HL-60 (cell line): ENCODE results near the gene HOXD13.

Experiments
- GABPA ChIP-seq: IDR thresholded peaks from 2 replicates; pipeline ENCODE4 v1.6.1; 2012; ENCODE audit warnings: low read depth
- POLR2AphosphoS5 ChIP-seq: IDR thresholded peaks from 2 replicates; pipeline ENCODE4 v1.6.1; 2012; ENCODE audit warnings: low read depth
- SPI1 ChIP-seq: IDR thresholded peaks from 2 replicates; pipeline ENCODE4 v1.6.1; 2012; ENCODE audit warnings: low read depth, mild to moderate bottlenecking, borderline replicate concordance
- TF ChIP-seq, protein P1 (sequence below): IDR thresholded peaks from one replicate; pipeline ENCODE4 v1.5.1; 2011; ENCODE audit warnings: low read length, control low read depth, inconsistent platforms; ENCODE audit not compliant: insufficient read depth
- TF ChIP-seq, protein P2 (sequence below): IDR thresholded peaks from 2 replicates; pipeline ENCODE4 v1.6.1; 2012; ENCODE audit warnings: low read depth; ENCODE audit not compliant: insufficient replicate concordance

DNA sequence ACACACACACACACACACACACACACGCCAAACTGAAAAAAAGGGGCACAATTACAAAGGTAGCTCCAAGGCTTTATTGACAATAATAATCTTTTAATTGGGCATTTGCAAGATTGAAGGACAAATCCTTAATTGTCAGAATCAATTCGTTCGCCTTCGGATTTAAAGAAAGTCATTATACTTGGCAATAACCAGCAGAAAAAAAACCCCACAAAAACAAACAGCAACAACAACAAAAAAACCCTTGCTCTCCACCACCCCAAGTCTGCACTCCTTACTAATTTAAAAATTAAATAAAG is 35.2 kb downstream of the HOXD13 start:
- no peak for TF ChIP-seq SPI1
- TF ChIP-seq, protein P1, sequence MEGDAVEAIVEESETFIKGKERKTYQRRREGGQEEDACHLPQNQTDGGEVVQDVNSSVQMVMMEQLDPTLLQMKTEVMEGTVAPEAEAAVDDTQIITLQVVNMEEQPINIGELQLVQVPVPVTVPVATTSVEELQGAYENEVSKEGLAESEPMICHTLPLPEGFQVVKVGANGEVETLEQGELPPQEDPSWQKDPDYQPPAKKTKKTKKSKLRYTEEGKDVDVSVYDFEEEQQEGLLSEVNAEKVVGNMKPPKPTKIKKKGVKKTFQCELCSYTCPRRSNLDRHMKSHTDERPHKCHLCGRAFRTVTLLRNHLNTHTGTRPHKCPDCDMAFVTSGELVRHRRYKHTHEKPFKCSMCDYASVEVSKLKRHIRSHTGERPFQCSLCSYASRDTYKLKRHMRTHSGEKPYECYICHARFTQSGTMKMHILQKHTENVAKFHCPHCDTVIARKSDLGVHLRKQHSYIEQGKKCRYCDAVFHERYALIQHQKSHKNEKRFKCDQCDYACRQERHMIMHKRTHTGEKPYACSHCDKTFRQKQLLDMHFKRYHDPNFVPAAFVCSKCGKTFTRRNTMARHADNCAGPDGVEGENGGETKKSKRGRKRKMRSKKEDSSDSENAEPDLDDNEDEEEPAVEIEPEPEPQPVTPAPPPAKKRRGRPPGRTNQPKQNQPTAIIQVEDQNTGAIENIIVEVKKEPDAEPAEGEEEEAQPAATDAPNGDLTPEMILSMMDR: no peak
- TF ChIP-seq POLR2AphosphoS5: no peak
- TF ChIP-seq, protein P2, sequence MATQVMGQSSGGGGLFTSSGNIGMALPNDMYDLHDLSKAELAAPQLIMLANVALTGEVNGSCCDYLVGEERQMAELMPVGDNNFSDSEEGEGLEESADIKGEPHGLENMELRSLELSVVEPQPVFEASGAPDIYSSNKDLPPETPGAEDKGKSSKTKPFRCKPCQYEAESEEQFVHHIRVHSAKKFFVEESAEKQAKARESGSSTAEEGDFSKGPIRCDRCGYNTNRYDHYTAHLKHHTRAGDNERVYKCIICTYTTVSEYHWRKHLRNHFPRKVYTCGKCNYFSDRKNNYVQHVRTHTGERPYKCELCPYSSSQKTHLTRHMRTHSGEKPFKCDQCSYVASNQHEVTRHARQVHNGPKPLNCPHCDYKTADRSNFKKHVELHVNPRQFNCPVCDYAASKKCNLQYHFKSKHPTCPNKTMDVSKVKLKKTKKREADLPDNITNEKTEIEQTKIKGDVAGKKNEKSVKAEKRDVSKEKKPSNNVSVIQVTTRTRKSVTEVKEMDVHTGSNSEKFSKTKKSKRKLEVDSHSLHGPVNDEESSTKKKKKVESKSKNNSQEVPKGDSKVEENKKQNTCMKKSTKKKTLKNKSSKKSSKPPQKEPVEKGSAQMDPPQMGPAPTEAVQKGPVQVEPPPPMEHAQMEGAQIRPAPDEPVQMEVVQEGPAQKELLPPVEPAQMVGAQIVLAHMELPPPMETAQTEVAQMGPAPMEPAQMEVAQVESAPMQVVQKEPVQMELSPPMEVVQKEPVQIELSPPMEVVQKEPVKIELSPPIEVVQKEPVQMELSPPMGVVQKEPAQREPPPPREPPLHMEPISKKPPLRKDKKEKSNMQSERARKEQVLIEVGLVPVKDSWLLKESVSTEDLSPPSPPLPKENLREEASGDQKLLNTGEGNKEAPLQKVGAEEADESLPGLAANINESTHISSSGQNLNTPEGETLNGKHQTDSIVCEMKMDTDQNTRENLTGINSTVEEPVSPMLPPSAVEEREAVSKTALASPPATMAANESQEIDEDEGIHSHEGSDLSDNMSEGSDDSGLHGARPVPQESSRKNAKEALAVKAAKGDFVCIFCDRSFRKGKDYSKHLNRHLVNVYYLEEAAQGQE: no peak
- TF ChIP-seq GABPA: no peak
